Astrocyte of the cerebellum (primary cell): Measurements from ENCODE around the gene KCNJ10.

Source experiments
- DNase-seq: peaks from one replicate; pipeline ENCODE4 v3.0.0-alpha.2; 2011; ENCODE audit warnings: low read depth
- H3K4me3 ChIP-seq: 2 replicates; pipeline ENCODE4 v1.5.1; 2011; ENCODE audit warnings: mild to moderate bottlenecking, low read depth, low read length, moderate library complexity
- in situ Hi-C: cut with HindIII; loops from 2 replicates; pipeline ENCODE4 v1.10.0; 2017; ENCODE audit warnings: low sequenced_read_pairs
- TF ChIP-seq, protein P1 (sequence below): IDR thresholded peaks from 2 replicates; pipeline ENCODE4 v1.5.1; 2012; ENCODE audit warnings: low read length, low read depth, moderate library complexity, mild to moderate bottlenecking; ENCODE audit errors: missing control alignments

The KCNJ10 gene

DNA sequence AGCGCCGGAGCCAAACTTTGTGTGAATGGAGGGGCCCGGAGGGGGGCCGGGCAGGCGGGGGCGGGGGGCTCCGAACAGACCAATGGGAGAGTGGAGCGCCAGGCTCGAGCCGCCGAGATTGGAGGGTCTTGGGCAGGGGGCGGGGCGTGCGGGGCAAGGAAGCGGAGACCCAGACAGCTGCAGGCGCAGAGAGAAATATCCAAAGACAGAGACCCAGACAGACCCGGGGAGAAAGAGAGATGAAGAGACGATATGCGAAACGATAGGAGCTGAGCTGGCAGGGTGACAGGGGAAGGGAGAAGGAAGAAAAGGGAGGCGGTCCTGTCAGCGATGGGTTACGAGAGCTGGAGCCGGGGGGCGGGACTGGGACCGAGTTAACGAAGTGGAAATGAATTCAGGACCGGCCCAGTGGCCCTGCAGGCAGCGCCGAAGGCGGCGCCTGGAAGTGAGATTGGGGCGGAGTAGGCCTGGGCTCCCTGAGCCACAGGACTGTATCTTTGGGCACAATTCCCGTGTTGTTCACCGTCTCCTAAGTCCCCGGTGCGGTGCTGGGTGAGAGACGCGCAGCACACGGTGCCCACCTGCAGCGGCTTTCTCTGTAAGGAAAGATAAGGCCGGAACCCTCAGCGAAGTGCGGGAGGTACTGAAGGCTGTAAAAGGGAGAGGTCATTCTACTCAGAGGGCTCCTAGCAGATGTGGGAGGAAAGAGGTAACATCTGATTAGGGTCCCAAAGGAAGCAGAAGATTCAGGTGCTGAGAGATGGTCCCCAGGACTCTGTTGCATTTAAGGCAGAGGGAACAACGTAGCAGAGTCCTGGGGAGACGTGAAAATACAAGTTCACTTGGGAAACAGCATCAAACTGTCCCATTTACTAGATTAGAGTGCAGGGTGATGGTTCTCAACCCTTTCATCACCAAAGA, 543 bp upstream of the KCNJ10 start:
- DNase-seq, result peak; percentile 18
- in situ Hi-C loops, result no loop called here
- TF ChIP-seq, protein P1, sequence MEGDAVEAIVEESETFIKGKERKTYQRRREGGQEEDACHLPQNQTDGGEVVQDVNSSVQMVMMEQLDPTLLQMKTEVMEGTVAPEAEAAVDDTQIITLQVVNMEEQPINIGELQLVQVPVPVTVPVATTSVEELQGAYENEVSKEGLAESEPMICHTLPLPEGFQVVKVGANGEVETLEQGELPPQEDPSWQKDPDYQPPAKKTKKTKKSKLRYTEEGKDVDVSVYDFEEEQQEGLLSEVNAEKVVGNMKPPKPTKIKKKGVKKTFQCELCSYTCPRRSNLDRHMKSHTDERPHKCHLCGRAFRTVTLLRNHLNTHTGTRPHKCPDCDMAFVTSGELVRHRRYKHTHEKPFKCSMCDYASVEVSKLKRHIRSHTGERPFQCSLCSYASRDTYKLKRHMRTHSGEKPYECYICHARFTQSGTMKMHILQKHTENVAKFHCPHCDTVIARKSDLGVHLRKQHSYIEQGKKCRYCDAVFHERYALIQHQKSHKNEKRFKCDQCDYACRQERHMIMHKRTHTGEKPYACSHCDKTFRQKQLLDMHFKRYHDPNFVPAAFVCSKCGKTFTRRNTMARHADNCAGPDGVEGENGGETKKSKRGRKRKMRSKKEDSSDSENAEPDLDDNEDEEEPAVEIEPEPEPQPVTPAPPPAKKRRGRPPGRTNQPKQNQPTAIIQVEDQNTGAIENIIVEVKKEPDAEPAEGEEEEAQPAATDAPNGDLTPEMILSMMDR, result no peak
- peak overlapping the region; percentile 43 for H3K4me3 ChIP-seq

DNA sequence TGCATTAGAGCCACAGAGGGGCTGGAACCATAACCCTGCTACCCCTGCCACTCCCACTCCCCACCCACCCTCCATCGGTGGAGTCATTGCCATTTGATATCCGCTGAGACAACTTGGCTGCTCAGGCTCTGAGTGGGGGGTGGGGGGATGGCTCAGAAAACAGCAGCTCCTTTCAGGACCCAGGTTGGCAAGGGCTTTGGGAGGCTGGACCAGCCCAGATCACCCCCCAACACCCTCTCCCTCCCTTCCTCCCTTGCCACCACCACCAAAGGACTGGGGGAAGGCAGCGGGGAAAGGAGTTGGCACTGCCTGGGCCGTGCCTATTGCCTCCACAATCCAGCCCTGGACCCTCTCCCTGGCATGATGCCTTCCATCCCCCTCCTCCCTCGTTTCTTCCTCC, 1.7 kb downstream of the KCNJ10 start:
- H3K4me3 ChIP-seq, result no peak overlapping the region
- TF ChIP-seq, protein P1, result no peak
- in situ Hi-C loops, result no loop called here
- no peak for DNase-seq

DNA sequence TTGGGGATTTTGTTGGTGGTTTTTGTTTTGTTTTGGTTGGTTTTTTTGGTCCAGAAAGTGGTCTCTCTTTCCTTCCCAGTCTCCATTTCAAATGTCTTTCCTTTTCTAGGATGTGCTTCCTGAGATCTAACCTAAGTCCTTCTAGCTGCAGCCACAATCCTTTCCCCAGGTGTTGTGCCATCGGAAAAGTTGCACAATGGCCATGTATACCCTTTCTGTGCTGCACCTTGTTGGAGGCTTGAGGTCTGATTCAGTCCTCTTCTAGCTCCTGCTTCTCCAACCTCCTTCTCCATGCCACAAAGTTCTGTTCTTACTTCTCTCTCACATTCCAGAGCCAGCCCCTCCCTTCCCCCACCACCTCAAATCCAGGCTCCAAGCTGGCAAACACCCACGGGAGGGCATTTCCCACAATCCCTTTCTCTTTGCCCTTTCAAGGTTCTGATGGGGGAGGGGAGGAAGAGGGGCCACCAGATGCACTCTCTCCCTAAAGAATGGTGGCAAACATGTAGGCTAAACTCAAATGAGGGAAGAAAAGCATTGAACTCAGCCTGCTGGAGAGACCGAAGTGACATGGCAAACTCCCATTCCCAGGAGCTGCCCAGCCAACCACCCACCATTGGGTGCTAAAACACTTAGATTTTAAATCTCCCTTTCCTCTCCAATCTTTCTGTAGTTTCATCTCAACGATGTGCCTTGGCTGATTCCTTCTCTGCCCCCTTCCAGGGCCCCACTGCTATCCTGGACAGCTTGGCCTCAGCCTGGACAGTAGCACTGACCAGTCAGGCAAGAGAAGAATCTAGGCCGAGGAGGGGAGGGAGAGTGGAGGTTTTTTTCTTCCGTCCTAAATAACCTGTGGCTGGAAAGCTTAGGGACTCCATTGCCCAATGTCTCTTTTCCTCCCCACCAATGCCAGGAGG, 2.9 kb downstream of the KCNJ10 start:
- in situ Hi-C loops, result no loop called here
- TF ChIP-seq, protein P1, result no peak
- DNase-seq, result no peak
- no peak overlapping the region for H3K4me3 ChIP-seq

DNA sequence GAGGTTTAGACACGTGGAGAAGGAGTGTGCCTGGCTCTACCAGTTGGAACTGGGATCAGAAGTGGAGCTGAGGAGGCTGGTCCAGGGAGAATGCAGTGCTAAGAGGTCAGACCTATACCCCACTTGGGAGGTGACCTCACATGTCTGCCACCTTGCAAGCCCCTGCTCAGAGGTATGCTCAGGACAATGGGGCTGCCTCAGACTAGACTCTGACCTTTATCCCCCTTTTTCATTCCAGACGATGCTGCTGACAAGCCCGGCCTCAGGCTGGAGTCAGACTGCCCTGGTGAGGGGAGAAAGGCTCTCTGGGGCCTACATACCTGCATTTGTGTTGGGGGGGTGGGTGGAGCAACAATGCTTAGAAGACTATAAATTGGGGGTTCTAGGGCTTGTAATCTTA, 5.2 kb downstream of the KCNJ10 start:
- H3K4me3 ChIP-seq, result no peak overlapping the region
- TF ChIP-seq, protein P1, result no peak
- in situ Hi-C loops, result no loop called here
- no peak for DNase-seq

DNA sequence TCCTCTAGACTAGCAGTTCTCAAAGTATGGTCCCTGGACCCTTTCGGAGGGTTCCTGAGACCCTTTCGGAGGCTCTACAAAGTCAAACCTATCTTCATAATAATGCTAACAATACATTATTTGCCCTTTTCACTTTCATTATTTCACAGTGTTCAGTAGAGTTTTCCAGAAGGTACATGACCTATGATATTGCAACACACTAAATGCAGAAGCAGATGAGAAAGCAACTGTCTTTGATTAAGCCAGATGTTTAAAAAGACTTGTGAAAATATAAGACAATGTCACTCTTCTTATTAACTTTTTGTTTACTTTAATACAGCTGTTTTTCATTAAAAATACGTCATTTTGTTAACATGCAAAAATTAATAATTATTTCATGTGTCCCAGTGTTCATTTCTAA, 5.8 kb downstream of the KCNJ10 start:
- H3K4me3 ChIP-seq, result no peak overlapping the region
- DNase-seq, result no peak
- TF ChIP-seq, protein P1, result no peak
- in situ Hi-C loops, result no loop called here

DNA sequence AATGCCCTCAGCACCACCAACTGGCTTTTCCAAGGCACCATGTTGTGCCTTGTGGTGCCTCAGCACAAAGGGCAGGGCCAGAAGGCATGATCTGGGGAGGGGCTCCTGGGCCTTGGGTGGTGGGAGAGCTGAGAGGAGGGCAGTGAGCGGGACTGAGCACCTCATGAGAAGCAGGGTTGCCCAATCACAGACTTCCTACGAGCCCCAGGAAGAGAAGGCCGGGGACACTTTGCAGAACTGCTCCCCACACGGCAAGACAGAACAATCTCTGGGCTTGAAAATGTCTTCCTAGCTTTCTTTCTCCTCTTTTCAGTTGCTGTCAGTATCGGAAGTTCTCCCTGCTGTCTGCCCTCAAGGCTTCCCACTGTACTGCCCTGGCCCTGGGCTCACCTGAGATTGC, 6.8 kb downstream of the KCNJ10 start:
- TF ChIP-seq, protein P1, result no peak
- in situ Hi-C loops, result no loop called here
- no peak overlapping the region for H3K4me3 ChIP-seq
- DNase-seq, result no peak
